Ishikawa (cell line): ENCODE data around the gene CHRD.

Source experiments
- CEBPB ChIP-seq: IDR thresholded peaks from 2 replicates; pipeline ENCODE4 v1.6.1; 2012
- EP300 ChIP-seq: IDR thresholded peaks from 2 replicates; pipeline ENCODE4 v1.6.1; 2012; ENCODE audit warnings: borderline replicate concordance
- NFIC ChIP-seq: IDR thresholded peaks from 2 replicates; pipeline ENCODE4 v1.6.1; 2012
- RAD21 ChIP-seq: IDR thresholded peaks from 2 replicates; pipeline ENCODE4 v1.6.1; 2012; ENCODE audit warnings: low read depth
- TAF1 ChIP-seq: IDR thresholded peaks from 2 replicates; pipeline ENCODE4 v1.6.1; 2012; ENCODE audit warnings: low read depth, mild to moderate bottlenecking
- TEAD4 ChIP-seq: IDR thresholded peaks from 2 replicates; pipeline ENCODE4 v1.6.1; 2012
- YY1 ChIP-seq: IDR thresholded peaks from 2 replicates; pipeline ENCODE4 v1.6.1; 2012; ENCODE audit warnings: low read depth
- TF ChIP-seq, protein P1 (sequence below): IDR thresholded peaks from 2 replicates; pipeline ENCODE4 v1.6.1; 2012; ENCODE audit warnings: low read depth, mild to moderate bottlenecking

- TF ChIP-seq, protein P1, sequence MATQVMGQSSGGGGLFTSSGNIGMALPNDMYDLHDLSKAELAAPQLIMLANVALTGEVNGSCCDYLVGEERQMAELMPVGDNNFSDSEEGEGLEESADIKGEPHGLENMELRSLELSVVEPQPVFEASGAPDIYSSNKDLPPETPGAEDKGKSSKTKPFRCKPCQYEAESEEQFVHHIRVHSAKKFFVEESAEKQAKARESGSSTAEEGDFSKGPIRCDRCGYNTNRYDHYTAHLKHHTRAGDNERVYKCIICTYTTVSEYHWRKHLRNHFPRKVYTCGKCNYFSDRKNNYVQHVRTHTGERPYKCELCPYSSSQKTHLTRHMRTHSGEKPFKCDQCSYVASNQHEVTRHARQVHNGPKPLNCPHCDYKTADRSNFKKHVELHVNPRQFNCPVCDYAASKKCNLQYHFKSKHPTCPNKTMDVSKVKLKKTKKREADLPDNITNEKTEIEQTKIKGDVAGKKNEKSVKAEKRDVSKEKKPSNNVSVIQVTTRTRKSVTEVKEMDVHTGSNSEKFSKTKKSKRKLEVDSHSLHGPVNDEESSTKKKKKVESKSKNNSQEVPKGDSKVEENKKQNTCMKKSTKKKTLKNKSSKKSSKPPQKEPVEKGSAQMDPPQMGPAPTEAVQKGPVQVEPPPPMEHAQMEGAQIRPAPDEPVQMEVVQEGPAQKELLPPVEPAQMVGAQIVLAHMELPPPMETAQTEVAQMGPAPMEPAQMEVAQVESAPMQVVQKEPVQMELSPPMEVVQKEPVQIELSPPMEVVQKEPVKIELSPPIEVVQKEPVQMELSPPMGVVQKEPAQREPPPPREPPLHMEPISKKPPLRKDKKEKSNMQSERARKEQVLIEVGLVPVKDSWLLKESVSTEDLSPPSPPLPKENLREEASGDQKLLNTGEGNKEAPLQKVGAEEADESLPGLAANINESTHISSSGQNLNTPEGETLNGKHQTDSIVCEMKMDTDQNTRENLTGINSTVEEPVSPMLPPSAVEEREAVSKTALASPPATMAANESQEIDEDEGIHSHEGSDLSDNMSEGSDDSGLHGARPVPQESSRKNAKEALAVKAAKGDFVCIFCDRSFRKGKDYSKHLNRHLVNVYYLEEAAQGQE, result no peak
- TF ChIP-seq EP300 (no peak), RAD21 (no peak), NFIC (no peak), TEAD4 (no peak), CEBPB (no peak), TAF1 (no peak), YY1 (no peak)
These were observed 36.5 kb upstream of the CHRD start for GRCh38 chr3:184343200-184343876.
